HG03135 (cell line): ENCODE results near the gene SYNE1.
A peak's percentile ranks its signal among the peaks of the same experiment; 100 is the strongest.
"Not testable (repeated sequence)": the region's sequence is repeated elsewhere in the genome, so short reads cannot be mapped to it uniquely, and the experiment has no call there.

ENCODE experiments used
- ATAC-seq: cut with Tn5 transposase; IDR thresholded peaks from one replicate; pipeline ENCODE4 v1.9.1; 2021; ENCODE audit warnings: mild to moderate bottlenecking, moderate library complexity; ENCODE audit not compliant: unreplicated experiment

SYNE1 gene

GRCh38 chr6:152572338-152573088 lies 64.6 kb downstream of the SYNE1 start:
- ATAC-seq: no peak

GRCh38 chr6:152571943-152572337 lies 65.2 kb downstream of the SYNE1 start:
- ATAC-seq: no peak

DNA sequence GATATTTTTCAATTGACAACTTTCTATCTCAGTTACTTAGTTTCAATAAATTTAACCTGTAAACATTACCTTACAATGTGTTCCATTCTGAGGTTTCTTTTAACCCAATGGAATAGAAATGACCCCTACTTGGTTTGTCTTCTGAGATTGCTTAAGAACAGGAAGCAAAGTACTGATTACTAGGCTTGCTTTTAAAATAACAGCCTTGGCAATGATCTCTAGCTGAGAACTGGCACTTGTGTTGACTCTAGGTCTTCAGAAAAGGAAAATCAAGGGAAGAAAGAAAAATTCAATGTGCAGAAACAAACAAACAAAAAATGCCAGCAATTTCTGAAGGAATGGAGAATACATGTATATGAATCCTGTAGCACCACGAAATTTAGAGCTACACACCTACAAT lies 66.1 kb downstream of the SYNE1 start:
- no peak for ATAC-seq

DNA sequence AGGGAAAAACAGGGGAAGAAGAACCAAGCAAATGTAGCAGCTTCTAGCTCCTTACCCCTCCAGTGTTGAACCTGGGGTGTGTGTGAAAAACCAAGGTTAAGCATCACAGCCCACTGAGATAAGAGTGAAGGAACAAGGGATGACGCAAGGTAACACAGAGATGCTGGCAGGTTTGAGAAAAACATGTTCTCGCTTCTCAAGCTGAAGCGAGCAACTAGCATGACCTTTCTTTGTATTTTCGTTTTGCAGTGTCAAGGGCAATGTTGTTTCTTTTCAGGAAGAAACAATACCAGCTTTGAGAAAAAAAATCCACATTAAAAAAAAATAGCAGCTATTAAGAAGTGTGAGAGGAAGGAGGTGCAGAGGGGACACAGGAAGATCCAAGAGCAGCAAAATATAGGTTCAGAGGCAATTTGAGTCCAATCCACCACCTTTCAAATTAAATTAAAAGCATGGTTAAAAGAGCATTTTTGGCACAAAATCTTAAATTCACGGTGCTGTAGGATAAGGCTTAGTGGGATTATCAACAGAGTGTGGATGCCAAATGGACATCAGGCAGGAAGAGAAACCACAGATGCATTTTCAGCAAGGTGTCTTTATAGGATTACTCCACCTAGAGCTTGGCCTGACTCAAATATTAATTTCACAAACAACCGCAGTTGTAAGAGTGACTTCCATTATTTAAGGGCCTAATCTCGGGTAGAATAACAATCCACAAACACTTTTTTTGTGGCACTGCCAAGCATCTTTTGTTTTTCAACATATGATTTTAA lies 70.9 kb downstream of the SYNE1 start:
- no peak for ATAC-seq

DNA sequence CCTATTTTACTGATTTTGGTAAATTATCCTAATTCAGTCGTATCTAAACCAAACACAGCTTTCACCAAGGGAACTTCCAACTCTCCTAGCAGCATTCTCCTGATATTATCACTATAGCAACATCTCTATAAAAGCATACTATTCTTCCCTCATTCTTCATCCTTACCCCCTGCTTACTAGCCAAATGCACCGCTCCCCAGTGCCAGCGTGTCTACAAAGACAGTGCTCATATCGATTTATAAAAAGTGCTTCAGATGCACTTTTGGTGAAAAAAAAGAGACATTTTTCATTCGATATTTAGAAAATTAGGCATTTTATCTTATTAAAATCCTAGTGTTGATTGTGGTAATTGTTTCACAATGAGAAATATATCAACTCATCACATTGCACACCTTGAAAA lies 74.0 kb downstream of the SYNE1 start:
- ATAC-seq: no peak

DNA sequence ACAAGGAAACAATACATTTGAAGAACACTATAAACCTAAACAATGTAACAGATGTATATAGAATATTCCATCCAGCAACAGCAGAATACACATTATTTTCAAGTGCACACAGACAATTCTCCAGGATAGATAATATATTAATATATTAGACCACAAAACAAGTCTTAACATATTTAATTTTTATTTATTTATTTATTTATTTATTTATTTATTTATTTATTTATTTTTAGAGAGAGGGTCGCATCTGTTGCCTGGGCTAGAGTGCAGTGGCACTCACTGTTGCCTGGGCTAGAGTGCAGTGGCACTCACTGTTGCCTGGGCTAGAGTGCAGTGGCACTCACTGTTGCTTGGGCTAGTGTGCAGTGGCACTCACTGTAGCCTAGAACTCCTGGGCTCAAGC lies 78.4 kb downstream of the SYNE1 start:
- not testable (repeated sequence) for ATAC-seq

DNA sequence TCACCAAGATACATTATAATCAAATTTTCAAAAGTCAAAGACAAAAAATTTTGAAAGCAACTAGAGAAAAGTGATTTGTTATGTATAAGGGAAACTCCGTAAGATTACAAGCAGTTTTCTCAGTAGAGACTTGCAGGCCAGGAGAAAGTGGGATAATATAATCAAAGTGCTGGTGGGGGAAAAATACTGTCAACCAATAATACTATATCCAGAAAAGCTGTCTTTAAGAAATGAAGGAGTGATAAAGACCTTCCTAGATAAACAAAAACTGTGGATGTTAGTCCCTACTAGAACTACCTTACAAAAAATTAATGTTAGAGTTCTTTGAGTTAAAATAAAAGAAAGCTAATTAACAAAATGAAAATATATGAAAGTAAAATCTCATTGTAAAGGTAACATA lies 79.7 kb downstream of the SYNE1 start:
- ATAC-seq: no peak

DNA sequence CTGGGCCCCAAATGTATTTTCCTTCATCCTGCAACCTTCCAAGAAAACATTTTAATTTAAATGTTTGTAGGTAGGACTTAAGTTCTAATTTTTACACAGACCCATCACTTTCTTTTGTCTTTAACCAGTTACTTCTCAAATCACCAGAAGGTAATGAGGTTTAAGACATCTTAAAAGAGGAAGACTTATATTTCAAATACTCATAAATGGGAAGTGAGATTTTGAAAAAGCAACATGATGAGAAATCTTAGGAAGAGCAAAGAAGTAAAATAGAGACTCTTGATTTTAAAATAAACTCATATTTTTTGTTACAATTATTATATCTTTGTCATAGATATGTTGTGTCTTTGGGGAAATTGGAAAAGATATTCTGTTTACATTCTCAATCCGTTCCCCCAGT lies 82.3 kb downstream of the SYNE1 start:
- ATAC-seq: no peak

DNA sequence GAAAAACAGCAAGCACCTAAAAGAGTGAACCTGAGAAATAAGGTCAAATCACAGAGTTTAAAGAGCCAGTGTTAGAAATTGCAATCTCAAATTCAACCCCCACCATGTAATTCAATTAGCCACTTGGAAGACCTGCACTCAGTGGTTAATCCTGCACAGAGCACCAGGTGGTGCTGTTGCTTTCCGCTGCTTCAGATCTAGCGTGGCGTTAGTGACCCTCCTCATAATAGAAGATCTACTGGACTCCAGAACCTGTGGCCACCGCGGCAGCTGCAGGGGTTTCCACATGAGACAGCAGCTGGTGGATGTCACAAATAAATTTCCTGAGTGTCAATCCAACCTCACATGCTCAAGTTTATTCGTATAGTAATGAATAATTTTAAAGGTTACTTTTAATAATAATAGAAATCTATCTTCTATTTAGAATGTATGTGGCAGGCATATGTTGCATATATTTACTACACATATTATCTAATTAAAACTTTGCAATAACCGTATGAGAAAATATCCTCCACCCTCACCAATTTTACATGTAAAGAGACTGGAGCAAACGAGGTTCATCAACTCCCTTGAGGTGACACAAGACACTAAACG lies 84.4 kb downstream of the SYNE1 start:
- peak; percentile 97 for ATAC-seq

- ATAC-seq: no peak
These were observed 93.6 kb downstream of the SYNE1 start for GRCh38 chr6:152543519-152543918.

DNA sequence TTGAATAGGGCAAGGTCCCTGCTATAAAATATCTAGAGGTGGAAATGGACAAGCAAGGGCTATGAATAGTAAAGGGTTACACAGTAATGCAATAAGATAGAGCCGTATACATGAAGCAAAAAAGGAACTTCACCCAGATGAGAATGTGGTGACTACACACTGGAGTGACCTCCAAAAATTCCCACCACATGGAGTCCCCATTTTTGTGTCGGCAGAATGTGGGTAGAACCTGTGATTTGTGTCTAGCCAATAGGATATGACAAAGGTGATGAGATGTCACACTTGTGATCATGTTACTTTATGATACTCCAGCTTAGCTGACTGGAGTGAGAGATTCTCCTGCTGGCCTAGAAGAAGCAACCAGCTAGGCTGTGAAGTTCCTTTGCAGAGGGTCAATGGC lies 96.8 kb downstream of the SYNE1 start:
- ATAC-seq: no peak

DNA sequence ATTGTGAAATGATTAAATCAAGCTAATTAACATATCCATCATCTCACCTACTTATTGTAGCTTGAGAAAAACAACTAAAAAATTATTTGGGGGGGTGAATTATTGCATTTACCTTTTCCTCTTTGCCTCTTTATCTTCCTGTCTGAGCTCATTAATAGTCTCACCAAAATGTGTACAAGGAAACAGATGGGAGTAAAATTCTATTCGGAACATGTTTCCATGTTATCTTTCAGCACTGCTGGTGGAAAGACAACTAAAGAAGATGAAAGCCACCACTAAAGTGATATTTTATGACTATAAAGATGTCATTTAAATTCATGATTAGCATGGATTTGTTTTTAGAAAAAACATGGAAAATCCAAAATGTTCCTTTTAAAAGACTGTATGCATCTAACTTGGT lies 102.6 kb downstream of the SYNE1 start:
- no peak for ATAC-seq

- no peak for ATAC-seq
These were observed 104.4 kb downstream of the SYNE1 start for GRCh38 chr6:152532556-152533422.

DNA sequence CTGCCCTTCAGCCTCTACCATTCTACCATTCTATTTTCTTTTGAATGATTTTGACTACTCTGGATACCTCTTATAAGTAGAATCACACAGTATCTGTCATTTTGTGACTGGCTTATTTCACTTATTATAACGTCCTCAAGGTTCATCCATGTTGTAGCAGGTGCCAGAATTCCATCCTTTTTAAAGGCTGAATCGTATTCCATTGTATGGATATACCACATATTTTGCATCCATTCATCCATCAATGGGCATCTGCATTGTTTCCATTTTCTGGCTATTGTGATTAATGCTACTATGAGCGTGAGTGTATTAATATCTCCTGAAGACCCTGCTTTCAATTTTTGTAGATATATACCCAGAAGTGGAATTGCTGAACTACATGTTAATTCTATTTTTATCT lies 105.5 kb downstream of the SYNE1 start:
- no peak for ATAC-seq

DNA sequence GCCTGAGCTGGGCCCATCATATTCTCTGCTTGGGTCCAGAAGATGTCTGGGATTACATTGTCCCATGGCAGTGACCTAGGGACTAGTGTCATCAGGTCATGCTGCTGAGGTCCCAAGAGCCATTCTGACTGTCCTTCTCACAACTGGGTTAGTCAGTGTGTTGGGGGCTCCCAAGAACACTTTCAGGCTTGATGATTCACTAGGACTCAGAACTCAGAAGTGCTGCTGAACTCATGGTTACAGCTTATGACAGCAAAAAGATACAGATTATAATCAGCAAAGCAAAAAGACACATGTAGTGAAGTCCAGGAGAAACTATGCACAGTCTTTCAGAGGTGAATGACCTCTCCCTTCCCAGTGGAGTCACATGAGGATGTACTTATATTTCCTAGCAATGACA lies 107.8 kb downstream of the SYNE1 start:
- ATAC-seq: no peak

DNA sequence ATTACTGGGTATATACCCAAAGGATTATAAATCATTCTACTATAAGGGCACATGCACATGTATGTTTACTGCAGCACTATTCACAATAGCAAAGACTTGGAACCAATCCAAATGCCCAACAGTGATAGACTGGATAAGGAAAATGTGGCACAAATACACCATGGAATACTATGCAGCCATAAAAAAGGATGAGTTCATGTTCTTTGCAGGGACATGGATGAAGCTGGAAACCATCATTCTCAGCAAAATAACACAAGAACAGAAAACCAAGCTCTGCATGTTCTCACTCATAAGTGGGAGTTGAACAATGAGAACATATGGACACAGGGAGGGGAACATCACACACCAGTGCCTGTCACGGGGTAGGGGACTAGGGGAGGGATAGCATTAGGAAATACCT lies 123.0 kb downstream of the SYNE1 start:
- not testable (repeated sequence) for ATAC-seq

DNA sequence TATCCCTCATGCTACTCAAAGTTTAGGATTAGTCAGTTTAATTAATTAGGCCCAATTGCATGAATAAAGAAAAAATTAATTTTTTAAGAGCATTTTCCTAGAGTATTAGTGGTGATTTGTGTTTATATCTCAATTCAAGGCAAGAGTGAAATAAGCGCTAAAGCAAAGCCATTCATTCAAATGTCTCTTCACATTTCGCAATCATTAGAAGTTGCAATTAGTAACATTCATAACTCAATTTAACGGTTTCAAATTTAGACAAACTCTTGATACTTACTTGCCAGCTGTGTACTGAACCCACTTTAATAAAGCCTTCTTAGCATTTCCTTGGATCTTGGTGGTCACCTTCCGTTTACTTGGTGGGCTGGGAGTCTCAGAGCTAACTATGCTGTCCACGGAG lies 127.2 kb downstream of the SYNE1 start:
- ATAC-seq: no peak

GRCh38 chr6:152508477-152508876 lies 128.7 kb downstream of the SYNE1 start:
- no peak for ATAC-seq

- ATAC-seq: no peak
These were observed 133.6 kb downstream of the SYNE1 start for GRCh38 chr6:152503546-152503945.

DNA sequence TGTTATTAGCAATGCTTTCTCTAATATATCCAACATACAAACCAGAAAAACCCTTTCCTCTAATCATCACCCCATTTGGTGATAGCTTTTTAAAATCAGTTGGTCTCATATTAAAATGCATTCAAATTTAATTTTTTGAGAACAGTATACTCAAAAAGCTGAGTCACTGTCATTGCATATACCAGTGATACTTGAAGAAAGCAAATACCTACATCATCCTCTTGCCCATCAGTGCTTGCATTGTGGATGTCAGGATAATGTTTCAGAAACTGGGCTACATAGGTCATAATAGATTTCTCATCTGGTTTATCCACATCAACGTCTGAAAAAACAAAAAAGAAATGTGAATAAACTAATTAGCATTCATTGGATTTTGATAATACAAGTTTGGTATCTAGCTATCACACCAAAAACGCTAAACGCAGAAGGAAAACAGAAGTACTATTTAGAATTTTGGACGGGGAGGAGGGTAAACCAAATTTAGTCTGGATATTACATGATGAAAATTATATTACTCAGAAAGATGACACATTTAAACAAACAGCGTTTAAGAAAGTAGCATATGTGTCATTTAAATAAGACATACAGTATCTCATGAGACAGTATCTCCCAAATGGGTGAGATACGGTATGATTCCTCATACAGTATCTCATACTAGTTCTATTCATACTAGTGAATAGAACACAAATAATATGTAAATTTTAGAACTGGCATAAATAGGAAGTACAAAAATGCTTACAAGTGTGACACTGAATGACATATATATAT lies 134.6 kb downstream of the SYNE1 start:
- ATAC-seq: no peak
